Bone marrow (tissue), 2 donors: ENCODE results near the gene DEFB118.
"Not testable (repeated sequence)": the region's sequence is repeated elsewhere in the genome, so short reads cannot be mapped to it uniquely, and the experiment has no call there.

Experiments
- DNase-seq, 2 donors: peaks; one replicate each; lab custom pipeline; 2025; lab: John Stamatoyannopoulos, UW

DEFB118 gene

GRCh38 chr20:31368301-31368700, at the start of gene DEFB118:
Gene DEFB118 (plus strand): TSS chr20:31368601. CDS start chr20:31368651, 50 bp downstream.
- DNase-seq, result no peak

- no peak for DNase-seq
Observed at GRCh38 chr20:31322504-31322903, 45.9 kb upstream of the DEFB118 start.

GRCh38 chr20:31330893-31331292, 37.5 kb upstream of the DEFB118 start:
- no peak for DNase-seq

- no peak for DNase-seq
Observed at GRCh38 chr20:31341470-31341869, 26.9 kb upstream of the DEFB118 start.

GRCh38 chr20:31355981-31356380, 12.4 kb upstream of the DEFB118 start:
- no peak for DNase-seq

- no peak for DNase-seq
Observed at GRCh38 chr20:31363295-31363694, 5.1 kb upstream of the DEFB118 start.

- not testable (repeated sequence) for DNase-seq
Observed at GRCh38 chr20:31364272-31364671, 4.1 kb upstream of the DEFB118 start.

GRCh38 chr20:31374346-31374745, 5.9 kb downstream of the DEFB118 start:
- DNase-seq, result no peak

GRCh38 chr20:31390490-31390889, 22.1 kb downstream of the DEFB118 start, which contains the start of gene DEFB119:
Gene DEFB119 (minus strand): TSS chr20:31390590. CDS start chr20:31390483, 107 bp downstream.
- no peak for DNase-seq

- no peak for DNase-seq
Observed at GRCh38 chr20:31392836-31393235, 24.4 kb downstream of the DEFB118 start.

GRCh38 chr20:31394900-31395299, 26.5 kb downstream of the DEFB118 start:
- no peak for DNase-seq

GRCh38 chr20:31403886-31404285, 35.5 kb downstream of the DEFB118 start:
- DNase-seq, result no peak

GRCh38 chr20:31406115-31406514, 37.7 kb downstream of the DEFB118 start, which contains the start of gene DEFB121:
Gene DEFB121 (minus strand): TSS chr20:31406215. CDS start chr20:31406152, 63 bp downstream.
- DNase-seq, result no peak

GRCh38 chr20:31410011-31410410, 41.6 kb downstream of the DEFB118 start:
- no peak for DNase-seq

- DNase-seq, result no peak
Observed at GRCh38 chr20:31414381-31414780, 46.0 kb downstream of the DEFB118 start.

GRCh38 chr20:31415653-31416052, 47.3 kb downstream of the DEFB118 start:
- no peak for DNase-seq

- no peak for DNase-seq
Observed at GRCh38 chr20:31418307-31418706, 49.9 kb downstream of the DEFB118 start.
